Epithelial cell of proximal tubule (primary cell): Measurements from ENCODE around the gene CENPT. TPM values are rescaled to one million over a fixed set of nuclear protein-coding genes. Genes with fewer than 3 reads are reported as not detected.
A peak's percentile ranks its signal among the peaks of the same experiment; 100 is the strongest.

Experiments
- DNase-seq: peaks from one replicate; pipeline ENCODE4 v3.0.0-alpha.2; 2011; ENCODE audit warnings: low read depth
- H3K4me3 ChIP-seq: 2 replicates; pipeline ENCODE4 v1.5.1; 2011; ENCODE audit warnings: low read depth, mild to moderate bottlenecking, low read length
- total RNA-seq: library from RNA; depleted of rRNA; stranded (reverse); fragments of >200 nt; gene quantifications from 2 replicates; pipeline ENCODE4 v1.2.3, GENCODE V29; 2015
- TF ChIP-seq, protein P1 (sequence below): conservative IDR thresholded peaks from 2 replicates; pipeline ENCODE4 v1.5.1; 2012; ENCODE audit warnings: low read depth, mild to moderate bottlenecking, low read length

The CENPT gene, protein sequence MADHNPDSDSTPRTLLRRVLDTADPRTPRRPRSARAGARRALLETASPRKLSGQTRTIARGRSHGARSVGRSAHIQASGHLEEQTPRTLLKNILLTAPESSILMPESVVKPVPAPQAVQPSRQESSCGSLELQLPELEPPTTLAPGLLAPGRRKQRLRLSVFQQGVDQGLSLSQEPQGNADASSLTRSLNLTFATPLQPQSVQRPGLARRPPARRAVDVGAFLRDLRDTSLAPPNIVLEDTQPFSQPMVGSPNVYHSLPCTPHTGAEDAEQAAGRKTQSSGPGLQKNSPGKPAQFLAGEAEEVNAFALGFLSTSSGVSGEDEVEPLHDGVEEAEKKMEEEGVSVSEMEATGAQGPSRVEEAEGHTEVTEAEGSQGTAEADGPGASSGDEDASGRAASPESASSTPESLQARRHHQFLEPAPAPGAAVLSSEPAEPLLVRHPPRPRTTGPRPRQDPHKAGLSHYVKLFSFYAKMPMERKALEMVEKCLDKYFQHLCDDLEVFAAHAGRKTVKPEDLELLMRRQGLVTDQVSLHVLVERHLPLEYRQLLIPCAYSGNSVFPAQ
- total RNA-seq, result 36.3 and 40.4 TPM in 2 replicates

DNA sequence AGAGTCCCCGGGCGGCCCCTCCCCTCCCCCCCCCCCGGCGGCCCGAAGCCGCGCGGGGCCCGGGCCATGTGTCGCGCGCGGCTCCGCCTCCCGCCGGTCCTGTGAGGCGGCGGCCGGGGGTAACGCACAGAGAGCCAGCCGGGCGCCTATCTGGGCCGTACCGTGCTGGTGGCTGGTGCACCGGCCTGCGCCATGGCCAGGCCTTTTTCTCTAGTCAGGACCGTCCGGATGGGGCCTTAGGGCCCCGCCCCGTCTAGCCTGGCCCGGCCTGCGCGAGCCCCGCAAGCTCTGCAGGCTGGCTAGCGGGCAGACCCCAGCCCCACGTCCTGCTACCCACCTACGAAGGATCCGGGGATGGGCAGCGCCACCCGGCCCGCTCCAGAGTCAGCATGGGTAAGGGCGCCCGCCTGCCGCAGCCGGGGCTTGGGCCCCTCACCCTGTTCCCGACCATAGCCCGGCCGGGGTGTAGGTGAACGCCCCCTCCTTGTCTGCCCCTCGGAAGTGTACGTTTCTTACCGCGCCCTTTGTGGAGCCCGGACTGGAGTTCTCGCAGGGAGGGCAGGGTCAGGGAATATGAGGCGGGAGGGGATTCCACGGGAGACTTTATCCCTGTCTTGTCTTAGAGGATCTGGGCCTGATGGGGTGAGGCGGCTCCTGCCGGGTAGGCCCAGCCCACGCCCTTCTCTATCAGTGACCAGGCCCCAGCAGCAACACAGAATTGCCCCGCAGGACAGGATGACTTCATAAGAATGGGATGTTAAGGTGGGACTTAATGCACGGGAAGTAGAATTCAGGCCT lies at the start of gene CENPT:
Gene CENPT (minus strand): TSS at position 630 of the 798 bp plus-strand sequence. CDS start 13,834 bp downstream, outside the sequence.
- TF ChIP-seq, protein P1, sequence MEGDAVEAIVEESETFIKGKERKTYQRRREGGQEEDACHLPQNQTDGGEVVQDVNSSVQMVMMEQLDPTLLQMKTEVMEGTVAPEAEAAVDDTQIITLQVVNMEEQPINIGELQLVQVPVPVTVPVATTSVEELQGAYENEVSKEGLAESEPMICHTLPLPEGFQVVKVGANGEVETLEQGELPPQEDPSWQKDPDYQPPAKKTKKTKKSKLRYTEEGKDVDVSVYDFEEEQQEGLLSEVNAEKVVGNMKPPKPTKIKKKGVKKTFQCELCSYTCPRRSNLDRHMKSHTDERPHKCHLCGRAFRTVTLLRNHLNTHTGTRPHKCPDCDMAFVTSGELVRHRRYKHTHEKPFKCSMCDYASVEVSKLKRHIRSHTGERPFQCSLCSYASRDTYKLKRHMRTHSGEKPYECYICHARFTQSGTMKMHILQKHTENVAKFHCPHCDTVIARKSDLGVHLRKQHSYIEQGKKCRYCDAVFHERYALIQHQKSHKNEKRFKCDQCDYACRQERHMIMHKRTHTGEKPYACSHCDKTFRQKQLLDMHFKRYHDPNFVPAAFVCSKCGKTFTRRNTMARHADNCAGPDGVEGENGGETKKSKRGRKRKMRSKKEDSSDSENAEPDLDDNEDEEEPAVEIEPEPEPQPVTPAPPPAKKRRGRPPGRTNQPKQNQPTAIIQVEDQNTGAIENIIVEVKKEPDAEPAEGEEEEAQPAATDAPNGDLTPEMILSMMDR, result no peak
- DNase-seq, result no peak

DNA sequence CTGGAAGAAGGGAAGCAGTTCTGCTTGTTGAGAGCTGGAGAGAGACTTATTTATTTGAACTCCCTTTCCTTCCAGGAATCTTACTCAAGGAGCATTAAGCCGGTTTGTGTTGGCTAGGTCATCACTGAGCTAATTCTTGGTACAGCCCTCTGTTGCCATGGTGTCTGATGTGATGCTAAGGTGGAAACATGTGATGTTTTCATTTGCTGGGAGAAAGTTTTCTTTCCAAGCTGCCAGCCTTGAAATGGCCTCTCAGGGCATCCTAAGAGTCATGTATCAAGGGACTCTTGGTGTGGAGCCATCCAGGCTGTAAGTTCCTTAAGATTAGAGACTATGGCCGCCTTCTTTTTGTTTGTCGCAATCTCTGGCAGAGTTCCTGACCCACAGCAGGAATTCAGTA lies 49.7 kb upstream of the CENPT start:
- TF ChIP-seq, protein P1, result no peak
- H3K4me3 ChIP-seq, result no peak overlapping the region
- no peak for DNase-seq

More for the DNA sequence above, at the start of gene CENPT:
- peak within 1 kb of the TSS; percentile 99 for H3K4me3 ChIP-seq

DNA sequence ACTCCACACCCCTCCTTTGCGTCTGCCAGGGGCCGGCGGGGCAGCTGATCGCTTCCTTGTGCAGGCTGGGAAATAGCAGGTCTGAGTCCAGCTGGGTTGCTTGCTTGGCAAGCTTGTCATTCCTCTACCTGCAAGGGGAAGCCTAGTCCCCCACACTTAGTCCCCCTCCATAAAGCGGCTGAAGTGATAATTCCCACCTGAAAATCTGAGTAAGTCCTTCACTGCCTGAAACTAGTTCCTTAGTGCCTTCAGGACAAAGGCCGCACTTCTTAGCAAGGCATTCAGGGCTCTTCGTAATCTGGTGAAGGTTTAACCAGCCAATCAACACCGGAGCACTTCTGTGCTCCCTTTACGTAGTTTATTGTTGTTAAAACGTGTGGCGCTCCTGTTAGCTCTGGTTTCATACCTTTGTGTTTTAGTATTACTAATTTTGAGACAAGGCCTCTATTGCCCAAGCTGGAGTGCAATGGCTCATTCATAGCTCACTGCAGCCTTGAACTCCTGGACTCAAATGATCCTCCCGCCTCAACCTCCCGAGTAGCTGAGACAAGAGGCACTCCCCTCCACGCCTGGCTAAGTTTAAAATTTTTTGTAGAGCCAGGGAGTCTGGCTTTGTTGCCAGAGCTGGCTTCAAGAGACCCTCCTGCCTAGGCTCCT lies 46.4 kb upstream of the CENPT start:
- TF ChIP-seq, protein P1, result no peak
- DNase-seq, result no peak
- H3K4me3 ChIP-seq, result peak overlapping the region; percentile 98

DNA sequence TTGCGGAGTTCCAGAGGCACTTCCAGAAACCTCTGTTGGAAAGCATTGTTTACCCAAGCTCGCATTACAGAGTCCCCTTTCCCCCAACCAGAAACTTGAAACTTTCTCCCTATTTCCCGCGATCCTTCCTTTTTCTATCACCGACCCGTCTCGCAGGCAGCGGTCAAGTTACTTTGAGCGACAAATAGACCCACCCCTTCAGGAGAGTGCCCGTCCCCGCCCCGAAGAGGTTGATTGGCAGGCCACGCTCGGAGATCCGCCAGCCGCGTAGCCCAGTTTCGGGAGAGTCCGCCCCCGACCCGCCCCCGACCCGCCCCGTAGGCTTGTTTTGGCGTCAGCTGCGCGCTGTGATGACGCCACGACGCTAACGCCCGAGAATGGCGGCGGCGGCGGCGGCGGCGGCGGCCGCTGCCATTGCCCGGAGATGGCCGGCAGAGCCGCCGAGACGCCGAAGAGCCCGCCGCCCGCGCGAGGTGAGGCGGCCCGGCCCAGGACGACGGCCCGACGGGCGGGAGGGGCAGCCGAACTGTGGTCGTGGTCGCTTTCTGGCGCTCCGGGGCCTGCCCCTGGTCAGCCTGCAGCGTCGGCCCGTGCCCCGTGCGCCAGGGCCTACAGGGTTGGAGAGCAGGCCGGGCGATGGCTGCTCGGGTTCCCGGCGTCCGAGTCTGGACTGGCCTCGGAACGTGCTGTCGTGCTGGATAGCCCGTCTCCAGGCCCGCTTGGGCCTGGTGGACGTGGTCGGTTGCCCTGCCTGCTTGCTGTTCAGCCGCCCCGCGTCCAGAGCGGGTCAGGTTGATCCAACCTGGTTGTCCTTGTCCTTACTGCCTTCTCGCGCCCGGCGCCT lies 45.6 kb upstream of the CENPT start, which contains the start of gene PSKH1:
Gene PSKH1 (plus strand): TSS at position 356 of the 844 bp plus-strand sequence. CDS start 15,496 bp downstream, outside the sequence.
- no peak for DNase-seq
- TF ChIP-seq, protein P1, result no peak

DNA sequence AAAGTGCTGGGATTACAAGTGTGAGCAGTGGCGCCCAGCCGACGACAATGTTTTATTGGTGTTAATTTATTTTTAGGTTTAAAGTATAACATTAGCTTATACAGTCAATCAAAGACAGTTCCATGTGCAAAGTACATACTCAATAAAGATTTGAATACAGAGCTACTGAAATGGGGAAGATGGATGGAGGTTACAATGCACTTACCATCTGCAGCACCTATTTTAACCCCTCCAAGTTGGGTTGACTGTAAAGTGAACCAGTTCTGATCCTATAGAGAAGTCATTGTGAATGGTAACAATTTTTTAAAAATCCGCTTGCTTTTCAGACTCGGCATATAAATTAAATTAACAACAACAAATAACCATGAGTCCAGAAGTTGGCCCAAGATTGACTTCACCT lies 44.9 kb upstream of the CENPT start:
- DNase-seq, result no peak
- H3K4me3 ChIP-seq, result peak overlapping the region; percentile 56
- TF ChIP-seq, protein P1, result no peak

More for the DNA sequence above, 45.6 kb upstream of the CENPT start, which contains the start of gene PSKH1:
- peak within 1 kb of the TSS; percentile 98 for H3K4me3 ChIP-seq
